ENCODE measurements around the gene SPPL2B.
"Not testable (repeated sequence)": the region's sequence is repeated elsewhere in the genome, so short reads cannot be mapped to it uniquely, and the experiment has no call there.

The SPPL2B gene

GRCh38 chr19:2338055-2338615, 9.7 kb downstream of the SPPL2B start:
- DNase-seq (ENCODE audit: low spot score): no peak
- no peak for FAIRE-seq

DNA sequence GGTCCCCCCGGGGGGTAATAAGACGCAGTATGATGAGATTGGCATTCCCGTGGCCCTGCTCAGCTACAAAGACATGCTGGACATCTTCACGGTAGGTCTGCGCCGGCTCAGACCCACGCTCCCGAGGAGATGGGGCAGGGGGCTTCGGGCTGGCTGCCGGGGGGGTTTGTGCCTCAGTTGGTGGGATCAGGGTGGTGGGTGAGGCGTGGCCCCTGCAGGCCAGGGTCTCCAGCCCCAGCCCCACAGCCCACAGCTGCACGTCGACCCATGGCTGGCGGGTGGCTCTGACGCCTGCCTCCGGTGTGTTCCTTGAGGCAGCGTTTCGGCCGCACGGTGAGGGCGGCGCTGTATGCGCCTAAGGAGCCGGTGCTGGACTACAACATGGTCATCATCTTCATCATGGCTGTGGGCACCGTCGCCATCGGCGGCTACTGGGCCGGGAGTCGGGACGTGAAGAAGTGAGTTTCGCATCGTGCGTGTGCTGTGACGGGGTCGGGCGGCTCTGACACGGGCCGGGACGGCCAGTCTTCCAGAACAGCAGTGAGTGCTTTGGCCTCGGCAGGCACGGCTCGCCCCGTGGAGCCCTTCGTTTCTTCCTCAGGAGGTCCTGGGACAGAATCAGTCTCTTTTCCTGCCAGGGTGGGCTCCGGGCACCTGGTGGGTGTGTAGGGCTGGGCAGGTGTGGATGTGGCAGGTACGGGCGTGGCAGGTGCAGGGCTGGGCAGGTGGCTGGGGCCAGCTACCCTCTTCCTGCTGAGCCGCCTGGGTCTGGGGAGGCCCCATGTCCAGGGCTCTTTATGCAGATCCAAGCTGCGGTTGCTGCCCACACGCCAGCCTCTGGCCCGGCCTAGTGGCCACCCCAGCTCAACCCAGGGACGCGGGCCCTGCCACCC, 10.5 kb downstream of the SPPL2B start:
- FAIRE-seq (no peak), DNase-seq (ENCODE audit: low spot score) (no peak)

GRCh38 chr19:2339644-2340310, 11.3 kb downstream of the SPPL2B start:
- FAIRE-seq (no peak), DNase-seq (ENCODE audit: low spot score) (no peak)

DNA sequence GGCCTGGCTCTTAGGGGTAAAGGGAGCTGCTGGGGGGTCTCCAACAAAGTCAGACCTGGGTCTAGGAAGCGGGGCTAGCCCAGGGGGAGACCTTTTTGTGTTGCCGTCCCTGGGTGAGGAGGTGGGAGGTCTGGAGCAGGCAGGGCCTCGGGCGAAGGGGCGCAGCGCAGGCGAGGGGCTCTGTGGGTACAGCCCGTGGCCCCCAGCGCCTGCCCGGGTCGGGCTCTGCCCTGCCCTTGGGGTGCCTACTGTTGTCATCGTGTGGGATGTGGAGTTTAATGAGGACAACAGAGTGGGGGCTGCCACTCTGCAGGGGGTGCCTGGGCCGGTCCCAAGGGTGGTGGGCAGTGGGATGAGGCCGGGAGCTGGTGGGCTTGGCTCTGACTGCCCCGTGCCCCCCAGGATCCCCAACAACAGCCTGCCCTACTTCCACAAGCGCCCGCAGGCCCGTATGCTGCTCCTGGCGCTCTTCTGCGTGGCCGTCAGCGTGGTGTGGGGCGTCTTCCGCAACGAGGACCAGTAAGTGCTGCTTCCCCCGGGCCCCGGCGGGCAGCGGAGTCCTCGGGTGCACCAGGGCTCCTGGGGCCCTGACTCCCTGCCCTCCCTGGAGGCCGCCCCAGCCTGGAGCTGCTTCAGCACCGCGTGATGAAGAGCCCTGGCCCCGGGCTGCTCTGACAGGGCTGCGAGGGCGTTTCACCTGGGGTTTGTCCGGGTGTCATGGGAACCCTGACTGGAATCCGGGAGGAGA, 12.2 kb downstream of the SPPL2B start:
- DNase-seq (ENCODE audit: low spot score) (no peak), FAIRE-seq (no peak)

DNA sequence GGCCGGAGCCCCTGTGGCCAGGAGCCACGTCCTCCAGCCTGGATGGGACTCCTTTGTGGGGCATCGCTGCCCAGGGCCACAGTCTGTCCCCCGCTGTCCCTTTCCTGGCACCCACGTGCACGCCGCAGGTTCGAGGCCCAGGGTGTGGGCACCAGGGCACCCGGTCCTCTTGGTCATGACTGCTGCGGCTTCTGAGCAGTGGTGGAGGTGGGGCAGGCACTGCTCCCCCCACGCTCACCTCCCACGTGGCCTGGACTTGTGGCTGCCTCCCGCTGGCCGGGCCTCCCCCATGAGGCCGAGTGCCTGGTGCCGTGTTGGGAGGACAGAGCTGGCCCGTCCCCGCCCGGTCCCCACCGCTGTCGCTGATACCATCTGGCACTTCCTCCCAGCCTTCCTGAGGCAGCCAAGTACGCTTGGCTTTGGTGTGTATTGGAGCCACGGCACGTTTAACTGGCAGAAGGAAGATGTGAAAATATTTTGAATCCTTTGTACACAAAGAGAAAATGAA, 12.8 kb downstream of the SPPL2B start:
- DNase-seq (ENCODE audit: low spot score) (no peak), FAIRE-seq (no peak)

DNA sequence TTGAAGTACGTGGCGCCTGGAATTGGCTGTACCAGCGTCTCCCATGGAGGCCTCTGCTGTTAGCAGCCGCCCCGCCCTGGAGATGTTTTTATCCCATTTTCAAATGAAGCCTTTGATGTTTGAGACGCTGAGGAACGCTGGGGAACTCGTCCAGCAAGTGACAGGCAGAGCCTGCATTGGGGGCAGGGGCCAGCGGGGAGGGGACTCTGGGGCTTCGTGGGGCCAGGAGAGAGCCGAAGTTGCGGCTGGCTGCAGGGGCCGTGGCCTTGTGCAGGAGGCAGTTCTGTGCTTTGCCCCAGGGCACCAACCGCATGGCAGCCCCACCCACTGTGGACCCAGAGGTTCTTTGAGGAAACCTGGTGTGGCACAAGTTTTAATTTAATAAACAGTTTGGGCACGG, 13.5 kb downstream of the SPPL2B start:
- FAIRE-seq: no peak

DNA sequence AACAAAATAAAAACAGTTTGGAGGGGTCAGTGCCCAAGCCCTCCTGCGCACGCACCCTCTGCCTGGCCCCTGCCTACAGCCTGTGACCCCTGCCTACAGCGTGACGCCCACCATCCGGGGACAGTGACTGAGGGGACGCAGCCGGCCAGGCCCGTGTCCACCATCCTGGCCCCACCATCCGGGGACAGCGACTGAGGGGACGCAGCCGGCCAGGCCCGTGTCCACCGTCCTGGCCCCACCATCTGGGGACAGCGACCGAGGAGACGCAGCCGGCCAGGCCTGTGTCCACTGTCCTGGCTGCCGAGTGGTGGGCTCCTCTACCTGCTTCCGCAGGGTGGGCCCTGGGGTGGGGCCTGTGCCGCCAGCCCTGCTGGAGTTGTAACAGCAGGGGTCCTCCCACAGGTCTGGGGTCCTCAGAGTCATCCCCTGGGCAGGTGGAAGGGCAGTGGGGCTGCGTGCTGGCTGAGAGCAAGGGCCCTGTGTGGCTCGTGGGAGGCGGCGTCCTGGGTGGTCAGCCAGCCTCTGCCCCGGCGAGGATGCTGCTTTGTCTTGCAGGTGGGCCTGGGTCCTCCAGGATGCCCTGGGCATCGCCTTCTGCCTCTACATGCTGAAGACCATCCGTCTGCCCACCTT, 14.3 kb downstream of the SPPL2B start:
- DNase-seq (ENCODE audit: low spot score): no peak
- no peak for FAIRE-seq

More for the DNA sequence above, 13.5 kb downstream of the SPPL2B start:
- DNase-seq (ENCODE audit: low spot score): no peak

DNA sequence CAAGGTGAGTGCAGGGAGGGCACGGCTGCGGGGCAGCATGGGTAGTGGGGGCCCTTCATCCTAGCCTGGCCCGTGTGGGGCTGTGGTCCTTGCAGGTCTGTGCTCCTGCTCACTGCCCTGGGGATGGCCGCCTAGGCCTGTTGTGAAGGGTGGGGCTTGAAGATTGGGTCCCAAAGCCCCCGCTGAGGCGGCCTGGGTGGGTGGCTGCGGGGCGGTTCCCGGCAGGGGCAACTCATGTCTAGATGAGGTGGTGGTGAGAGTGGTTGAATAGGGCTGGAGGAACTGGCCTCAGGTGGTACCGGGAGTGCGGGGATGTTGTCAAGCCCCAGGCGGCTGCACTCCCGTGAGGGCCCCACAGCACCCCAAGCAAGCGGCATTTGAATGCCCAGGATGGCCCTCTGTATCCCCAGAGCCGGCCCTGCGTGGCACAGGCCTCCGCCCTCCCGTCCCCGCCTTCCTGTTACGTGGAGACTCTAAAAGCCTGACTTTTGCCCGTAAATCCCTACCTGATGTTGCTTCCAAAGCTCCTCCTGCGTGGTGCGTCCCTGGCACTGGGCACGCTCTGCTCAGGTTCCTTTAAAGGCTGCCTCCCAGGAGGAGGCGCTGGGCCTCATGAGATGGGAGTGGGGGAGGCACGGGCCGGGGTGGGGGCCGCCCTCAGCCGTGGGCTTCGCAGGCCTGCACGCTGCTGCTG, 15.0 kb downstream of the SPPL2B start:
- DNase-seq (ENCODE audit: low spot score) (no peak), FAIRE-seq (no peak)

- FAIRE-seq (no peak), DNase-seq (ENCODE audit: low spot score) (no peak)
Measured at GRCh38 chr19:2344381-2344870, 15.9 kb downstream of the SPPL2B start.

DNA sequence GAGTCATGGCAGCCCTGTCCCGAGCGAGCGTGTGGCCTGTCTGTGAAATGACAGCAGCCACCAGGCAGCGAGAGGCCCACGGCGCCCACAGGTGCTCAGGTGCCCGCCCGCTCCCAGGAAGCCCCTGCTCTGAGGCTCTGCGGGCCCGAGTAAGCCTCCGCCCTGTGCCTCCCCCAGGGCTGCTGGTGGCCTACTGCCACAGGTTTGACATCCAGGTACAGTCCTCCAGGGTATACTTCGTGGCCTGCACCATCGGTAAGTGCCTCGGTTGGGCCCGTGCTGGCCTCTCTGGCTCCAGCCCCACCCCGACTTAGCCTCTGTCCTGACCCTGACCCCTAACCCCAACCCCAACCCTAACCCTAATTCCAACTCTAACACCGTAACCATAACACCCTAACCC, 16.6 kb downstream of the SPPL2B start:
- FAIRE-seq (no peak), DNase-seq (ENCODE audit: low spot score) (no peak)

- no peak for DNase-seq (ENCODE audit: low spot score)
- no peak for FAIRE-seq
Measured at GRCh38 chr19:2345794-2346663, 17.5 kb downstream of the SPPL2B start.

DNA sequence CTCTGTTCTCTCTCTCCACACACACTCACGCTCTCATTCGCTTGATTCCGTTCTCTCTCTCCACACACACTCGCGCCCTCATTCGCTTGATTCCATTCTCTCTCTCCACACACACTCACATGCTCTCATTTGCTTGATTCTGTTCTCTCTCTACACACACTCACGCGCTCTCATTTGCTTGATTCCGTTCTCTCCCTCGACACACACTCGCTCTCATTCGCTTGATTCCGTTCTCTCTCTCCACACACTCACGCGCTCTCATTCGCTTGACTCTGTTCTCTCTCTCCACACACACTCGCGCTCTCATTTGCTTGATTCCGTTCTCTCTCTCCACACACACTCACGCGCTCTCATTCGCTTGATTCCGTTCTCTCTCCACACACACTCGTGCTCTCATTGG, 21.3 kb downstream of the SPPL2B start:
- not testable (repeated sequence) for DNase-seq (ENCODE audit: low spot score); FAIRE-seq

DNA sequence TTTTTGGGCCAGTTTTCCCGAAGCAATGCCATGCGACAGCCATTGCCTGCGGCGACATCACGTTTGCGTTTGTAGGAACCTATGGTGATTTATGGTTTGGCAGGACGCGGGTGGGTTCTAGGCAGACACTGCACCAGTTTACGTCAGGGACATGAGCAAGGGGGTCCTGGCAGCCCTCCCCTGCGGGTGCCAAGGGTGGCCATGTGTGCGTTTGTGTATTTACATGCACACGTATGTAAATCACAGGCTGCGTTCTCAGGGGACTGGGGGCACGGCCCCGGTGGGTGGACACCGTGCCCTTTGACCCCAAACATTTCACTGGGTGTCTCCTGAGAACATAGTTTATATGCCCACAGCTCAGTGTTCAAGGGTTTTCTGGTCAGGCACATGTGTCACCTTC, 22.2 kb downstream of the SPPL2B start:
- DNase-seq (ENCODE audit: low spot score) (no peak), FAIRE-seq (no peak)

- FAIRE-seq: no peak
- no peak for DNase-seq (ENCODE audit: low spot score)
Measured at GRCh38 chr19:2351591-2351990, 23.1 kb downstream of the SPPL2B start.

GRCh38 chr19:2352121-2352520, 23.6 kb downstream of the SPPL2B start:
- no peak for DNase-seq (ENCODE audit: low spot score)
- FAIRE-seq: no peak

- FAIRE-seq (no peak), DNase-seq (ENCODE audit: low spot score) (no peak)
Measured at GRCh38 chr19:2353159-2353886, 24.8 kb downstream of the SPPL2B start.

DNA sequence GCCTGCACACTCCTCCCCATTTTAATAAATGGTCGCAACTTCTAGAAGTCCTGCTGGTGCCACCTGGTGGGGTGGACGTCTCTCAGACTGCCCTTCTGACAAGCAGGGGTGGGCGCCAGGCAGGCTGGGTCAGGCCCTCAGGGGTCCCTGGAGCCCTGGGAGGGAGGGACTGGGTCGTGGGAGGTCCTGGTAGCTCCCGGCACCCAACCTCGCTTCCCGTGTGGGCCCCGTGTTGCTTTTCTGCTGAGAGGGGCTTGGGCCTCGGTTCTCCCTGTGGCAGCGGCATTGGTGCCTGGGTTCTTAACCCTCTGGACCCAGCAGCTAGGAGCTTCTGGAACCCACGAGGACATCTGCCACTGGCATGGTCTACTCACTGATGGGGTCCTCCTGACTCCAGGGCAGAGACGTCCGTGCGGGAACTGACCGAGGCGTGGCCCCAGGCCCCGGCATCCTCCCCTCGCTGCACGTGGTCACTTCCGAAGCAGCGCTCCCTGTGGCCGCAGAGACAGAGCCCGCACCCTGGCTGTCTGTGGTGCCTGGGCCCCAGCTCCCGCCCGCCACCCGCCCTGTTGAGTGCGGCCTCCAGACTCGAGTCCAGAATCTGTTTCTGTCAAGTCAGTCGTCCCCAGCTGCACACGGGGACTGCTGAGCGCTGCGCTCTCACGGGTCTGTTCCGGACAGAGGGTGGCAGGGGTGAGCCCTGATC, 25.6 kb downstream of the SPPL2B start:
- FAIRE-seq: no peak
- no peak for DNase-seq (ENCODE audit: low spot score)

GRCh38 chr19:2354670-2355069, 26.2 kb downstream of the SPPL2B start:
- DNase-seq (ENCODE audit: low spot score): no peak
- no peak for FAIRE-seq

All from urothelium cell line (cell line).